WTC11 (cell line): Measurements from ENCODE around the gene SLC35B4.

ENCODE experiments used
- CBFB ChIP-seq: sonication (generic); formaldehyde crosslinking; IDR thresholded peaks from 2 replicates; pipeline ENCODE4 v1.8.1; 2022; ENCODE audit warnings: mild to moderate bottlenecking, low read depth, missing genetic modification reagents
- USF2 ChIP-seq: sonication (generic); formaldehyde crosslinking; IDR thresholded peaks from 2 replicates; pipeline ENCODE4 v1.8.1; 2023; ENCODE audit warnings: mild to moderate bottlenecking, missing genetic modification reagents, moderate library complexity
- TF ChIP-seq, protein P1 (sequence below): fragments of 200-600 bp; IDR thresholded peaks from 2 replicates; pipeline ENCODE4 v1.8.0; 2022; ENCODE audit warnings: antibody characterized with exemption
- TF ChIP-seq, protein P2 (sequence below): sonication (generic); formaldehyde crosslinking; IDR thresholded peaks from 2 replicates; pipeline ENCODE4 v1.8.0; 2022; ENCODE audit warnings: mild to moderate bottlenecking, missing genetic modification reagents
- TF ChIP-seq, protein P3 (sequence below): sonication (generic); formaldehyde crosslinking; IDR thresholded peaks from 2 replicates; pipeline ENCODE4 v1.8.1; 2023; ENCODE audit warnings: mild to moderate bottlenecking, missing genetic modification reagents, moderate library complexity

- TF ChIP-seq, protein P1, sequence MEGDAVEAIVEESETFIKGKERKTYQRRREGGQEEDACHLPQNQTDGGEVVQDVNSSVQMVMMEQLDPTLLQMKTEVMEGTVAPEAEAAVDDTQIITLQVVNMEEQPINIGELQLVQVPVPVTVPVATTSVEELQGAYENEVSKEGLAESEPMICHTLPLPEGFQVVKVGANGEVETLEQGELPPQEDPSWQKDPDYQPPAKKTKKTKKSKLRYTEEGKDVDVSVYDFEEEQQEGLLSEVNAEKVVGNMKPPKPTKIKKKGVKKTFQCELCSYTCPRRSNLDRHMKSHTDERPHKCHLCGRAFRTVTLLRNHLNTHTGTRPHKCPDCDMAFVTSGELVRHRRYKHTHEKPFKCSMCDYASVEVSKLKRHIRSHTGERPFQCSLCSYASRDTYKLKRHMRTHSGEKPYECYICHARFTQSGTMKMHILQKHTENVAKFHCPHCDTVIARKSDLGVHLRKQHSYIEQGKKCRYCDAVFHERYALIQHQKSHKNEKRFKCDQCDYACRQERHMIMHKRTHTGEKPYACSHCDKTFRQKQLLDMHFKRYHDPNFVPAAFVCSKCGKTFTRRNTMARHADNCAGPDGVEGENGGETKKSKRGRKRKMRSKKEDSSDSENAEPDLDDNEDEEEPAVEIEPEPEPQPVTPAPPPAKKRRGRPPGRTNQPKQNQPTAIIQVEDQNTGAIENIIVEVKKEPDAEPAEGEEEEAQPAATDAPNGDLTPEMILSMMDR = no peak
- TF ChIP-seq, protein P2, sequence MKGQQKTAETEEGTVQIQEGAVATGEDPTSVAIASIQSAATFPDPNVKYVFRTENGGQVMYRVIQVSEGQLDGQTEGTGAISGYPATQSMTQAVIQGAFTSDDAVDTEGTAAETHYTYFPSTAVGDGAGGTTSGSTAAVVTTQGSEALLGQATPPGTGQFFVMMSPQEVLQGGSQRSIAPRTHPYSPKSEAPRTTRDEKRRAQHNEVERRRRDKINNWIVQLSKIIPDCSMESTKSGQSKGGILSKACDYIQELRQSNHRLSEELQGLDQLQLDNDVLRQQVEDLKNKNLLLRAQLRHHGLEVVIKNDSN (CRISPR knock-in tag) = no peak
- TF ChIP-seq, protein P3, sequence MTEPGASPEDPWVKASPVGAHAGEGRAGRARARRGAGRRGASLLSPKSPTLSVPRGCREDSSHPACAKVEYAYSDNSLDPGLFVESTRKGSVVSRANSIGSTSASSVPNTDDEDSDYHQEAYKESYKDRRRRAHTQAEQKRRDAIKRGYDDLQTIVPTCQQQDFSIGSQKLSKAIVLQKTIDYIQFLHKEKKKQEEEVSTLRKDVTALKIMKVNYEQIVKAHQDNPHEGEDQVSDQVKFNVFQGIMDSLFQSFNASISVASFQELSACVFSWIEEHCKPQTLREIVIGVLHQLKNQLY (CRISPR knock-in tag) = no peak
- TF ChIP-seq USF2 (no peak), CBFB (CRISPR knock-in tag) (no peak)
Measured at GRCh38 chr7:134313543-134313942, 3.2 kb downstream of the SLC35B4 start.
